Measurements from ENCODE around the gene SMC5. TPM values are rescaled to one million over a fixed set of nuclear protein-coding genes. Genes with fewer than 3 reads are reported as not detected.

The SMC5 gene
- total RNA-seq, 4 donors from 2014 or later = 20.2 to 86.1 (median 24.0) TPM

DNA sequence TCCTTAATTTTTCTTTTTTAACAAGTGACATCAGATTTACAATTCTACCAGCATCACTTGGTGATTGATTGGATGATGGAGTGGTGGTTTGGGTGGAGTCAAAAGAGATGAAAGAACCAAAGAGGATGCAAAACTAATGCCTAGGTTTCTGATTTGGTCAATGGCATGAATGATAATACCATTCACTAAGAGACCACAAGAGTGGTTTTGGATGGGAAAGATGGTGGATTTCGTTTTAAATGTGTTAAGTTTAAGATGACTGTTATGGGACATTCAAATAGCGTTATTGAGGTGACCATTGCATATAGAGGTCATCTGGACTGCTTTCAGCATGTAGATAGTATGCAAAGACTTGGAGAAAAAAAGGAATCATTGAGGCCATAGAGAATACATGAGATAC is 3.6 kb downstream of the SMC5 start:
- TF ChIP-seq POLR2AphosphoS5 (IDR thresholded peaks at IDR 0.05) (no peak), EP300 (IDR thresholded peaks at IDR 0.05; ENCODE audit: low read depth) (no peak), POLR2A (IDR thresholded peaks at IDR 0.05) (no peak)
- TF ChIP-seq, protein P1, sequence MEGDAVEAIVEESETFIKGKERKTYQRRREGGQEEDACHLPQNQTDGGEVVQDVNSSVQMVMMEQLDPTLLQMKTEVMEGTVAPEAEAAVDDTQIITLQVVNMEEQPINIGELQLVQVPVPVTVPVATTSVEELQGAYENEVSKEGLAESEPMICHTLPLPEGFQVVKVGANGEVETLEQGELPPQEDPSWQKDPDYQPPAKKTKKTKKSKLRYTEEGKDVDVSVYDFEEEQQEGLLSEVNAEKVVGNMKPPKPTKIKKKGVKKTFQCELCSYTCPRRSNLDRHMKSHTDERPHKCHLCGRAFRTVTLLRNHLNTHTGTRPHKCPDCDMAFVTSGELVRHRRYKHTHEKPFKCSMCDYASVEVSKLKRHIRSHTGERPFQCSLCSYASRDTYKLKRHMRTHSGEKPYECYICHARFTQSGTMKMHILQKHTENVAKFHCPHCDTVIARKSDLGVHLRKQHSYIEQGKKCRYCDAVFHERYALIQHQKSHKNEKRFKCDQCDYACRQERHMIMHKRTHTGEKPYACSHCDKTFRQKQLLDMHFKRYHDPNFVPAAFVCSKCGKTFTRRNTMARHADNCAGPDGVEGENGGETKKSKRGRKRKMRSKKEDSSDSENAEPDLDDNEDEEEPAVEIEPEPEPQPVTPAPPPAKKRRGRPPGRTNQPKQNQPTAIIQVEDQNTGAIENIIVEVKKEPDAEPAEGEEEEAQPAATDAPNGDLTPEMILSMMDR (IDR thresholded peaks at IDR 0.05) = no peak
- no peak for DNase-seq
- in situ Hi-C loops (cut with MboI; ENCODE audit: low pct_ligation_motif_present in 1 of 4, low pct_unique_long_range_greater_than_20kb in 1 of 4, low sequenced_read_pairs in 3 of 4) (no loop called here), intact Hi-C loops (cut with DNase I; ENCODE audit: low total_unique reads) (loop anchor here (5.0 kb wide), 1 partner anchor 1605 kb away; no protein-coding TSS in a partner anchor)
- peaks cover 0 to 21% (median 10%) of the 10 kb centered on the region in 4 donors for H3K36me3 ChIP-seq
- no peak overlapping the region for H3K4me3 ChIP-seq
- H3K9me3 ChIP-seq = no peaks in the 10 kb centered on the region
- peaks cover 11 to 41% (median 39%) of the 10 kb centered on the region in 4 donors for H3K4me1 ChIP-seq
- H3K27me3 ChIP-seq = no peaks in the 10 kb centered on the region
- H3K27ac ChIP-seq = peak overlapping the region in 1 of 4 donors; percentile 5
- 71 to 95% methylated on average over 2 of the region's 2 CpGs for WGBS, 2 donors (ENCODE audit: low coverage in 1 of 2)

DNA sequence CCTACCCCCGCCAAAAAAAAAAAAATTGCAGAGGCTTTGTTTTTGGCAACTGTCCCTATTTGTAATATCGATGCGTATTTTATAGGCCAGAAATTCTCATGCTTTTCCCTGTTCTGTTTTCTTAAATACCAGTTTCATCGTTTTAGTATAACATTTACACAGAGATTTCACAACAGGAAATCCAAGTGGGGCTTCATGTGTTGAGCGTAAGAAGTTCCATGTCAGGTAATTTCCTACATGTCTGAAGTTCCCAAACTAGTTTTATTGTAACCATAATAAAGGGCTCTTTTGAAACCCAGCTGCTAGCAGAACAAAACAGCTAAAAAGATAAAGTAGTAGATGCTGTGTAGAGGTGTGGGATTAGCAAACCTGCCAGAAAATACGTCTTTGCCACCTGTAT is 4.2 kb downstream of the SMC5 start:
- intact Hi-C loops (cut with DNase I; ENCODE audit: low total_unique reads) (loop anchor here (5.0 kb wide), 1 partner anchor 1606 kb away; no protein-coding TSS in a partner anchor), in situ Hi-C loops (cut with MboI; ENCODE audit: low pct_ligation_motif_present in 1 of 4, low pct_unique_long_range_greater_than_20kb in 1 of 4, low sequenced_read_pairs in 3 of 4) (no loop called here)
- H3K4me1 ChIP-seq = peaks cover 11 to 36% (median 33%) of the 10 kb centered on the region in 4 donors
- H3K36me3 ChIP-seq = peaks cover 0 to 22% (median 11%) of the 10 kb centered on the region in 4 donors
- DNase-seq = no peak
- H3K9me3 ChIP-seq = no peaks in the 10 kb centered on the region
- 36 to 47% methylated on average over 6 of the region's 6 CpGs for WGBS, 2 donors (ENCODE audit: low coverage in 1 of 2)
- TF ChIP-seq POLR2AphosphoS5 (IDR thresholded peaks at IDR 0.05) (no peak), EP300 (IDR thresholded peaks at IDR 0.05; ENCODE audit: low read depth) (no peak), POLR2A (IDR thresholded peaks at IDR 0.05) (no peak)
- TF ChIP-seq, protein P1 (IDR thresholded peaks at IDR 0.05) = no peak
- H3K27ac ChIP-seq = peak overlapping the region in 1 of 4 donors; percentile 5
- H3K27me3 ChIP-seq = no peaks in the 10 kb centered on the region
- H3K4me3 ChIP-seq = no peak overlapping the region

DNA sequence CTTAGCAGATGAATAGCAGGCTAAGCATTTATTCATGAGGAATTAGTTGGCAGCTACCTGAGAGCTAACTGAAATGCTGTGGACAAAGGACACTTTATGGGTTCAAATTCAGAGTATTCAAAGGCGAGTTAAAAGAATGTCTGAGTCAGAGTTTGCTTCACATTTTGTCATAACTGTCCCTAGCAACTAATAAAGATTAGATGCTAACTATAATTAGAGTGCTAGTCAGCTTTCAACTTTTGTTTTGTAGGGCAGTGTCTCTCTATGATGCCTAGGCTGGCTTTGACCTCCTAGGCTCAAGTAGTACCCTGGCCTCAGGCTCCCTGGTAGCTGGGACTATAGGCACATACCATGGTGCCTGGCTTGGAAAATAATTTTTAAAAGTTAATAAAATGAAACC is 4.6 kb downstream of the SMC5 start:
- Histone ChIP-seq H3K27ac (no peak overlapping the region), H3K4me1 (peaks cover 11 to 35% (median 30%) of the 10 kb centered on the region in 4 donors), H3K36me3 (peaks cover 0 to 26% (median 11%) of the 10 kb centered on the region in 4 donors), H3K27me3 (no peaks in the 10 kb centered on the region), H3K4me3 (no peak overlapping the region), H3K9me3 (no peaks in the 10 kb centered on the region)
- in situ Hi-C loops (cut with MboI; ENCODE audit: low pct_ligation_motif_present in 1 of 4, low pct_unique_long_range_greater_than_20kb in 1 of 4, low sequenced_read_pairs in 3 of 4) = no loop called here
- no peak for DNase-seq
- intact Hi-C loops (cut with DNase I; ENCODE audit: low total_unique reads) = loop anchor here (5.0 kb wide), 1 partner anchor 1606 kb away; no protein-coding TSS in a partner anchor
- 64 to 73% methylated on average over 1 of the region's 1 CpG for WGBS, 2 donors (ENCODE audit: low coverage in 1 of 2)
- no peak for TF ChIP-seq POLR2A (IDR thresholded peaks at IDR 0.05)
- TF ChIP-seq POLR2AphosphoS5 (IDR thresholded peaks at IDR 0.05) = no peak
- TF ChIP-seq, protein P1 (IDR thresholded peaks at IDR 0.05) = no peak
- TF ChIP-seq EP300 (IDR thresholded peaks at IDR 0.05; ENCODE audit: low read depth) = no peak

DNA sequence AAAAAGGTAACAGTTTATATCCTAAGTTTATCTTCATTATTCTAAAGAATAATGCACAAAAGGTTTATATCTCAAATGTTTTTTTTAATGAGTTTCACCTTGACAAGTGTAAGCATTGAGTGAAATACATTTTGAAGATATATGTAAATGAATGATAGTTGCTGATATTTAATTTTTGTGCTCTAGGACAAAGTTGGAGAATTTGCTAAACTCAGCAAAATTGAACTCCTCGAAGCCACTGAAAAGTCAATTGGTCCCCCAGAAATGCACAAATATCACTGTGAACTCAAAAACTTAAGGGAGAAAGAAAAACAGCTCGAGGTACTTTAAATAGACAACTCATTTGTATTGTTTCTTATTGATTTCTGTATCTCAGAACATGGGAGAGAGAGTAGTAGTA is 19.5 kb downstream of the SMC5 start:
- Histone ChIP-seq H3K4me3 (no peak overlapping the region), H3K27ac (no peak overlapping the region), H3K9me3 (no peaks in the 10 kb centered on the region), H3K27me3 (no peaks in the 10 kb centered on the region), H3K4me1 (no peaks in the 10 kb centered on the region), H3K36me3 (peaks cover 0 to 52% (median 19%) of the 10 kb centered on the region in 4 donors)
- no peak for TF ChIP-seq EP300 (IDR thresholded peaks at IDR 0.05; ENCODE audit: low read depth)
- TF ChIP-seq, protein P1 (IDR thresholded peaks at IDR 0.05) = no peak
- no peak for TF ChIP-seq POLR2A (IDR thresholded peaks at IDR 0.05)
- no peak for TF ChIP-seq POLR2AphosphoS5 (IDR thresholded peaks at IDR 0.05)
- in situ Hi-C loops (cut with MboI; ENCODE audit: low pct_ligation_motif_present in 1 of 4, low pct_unique_long_range_greater_than_20kb in 1 of 4, low sequenced_read_pairs in 3 of 4) = no loop called here
- no peak for DNase-seq
- intact Hi-C loops (cut with DNase I; ENCODE audit: low total_unique reads) = no loop called here
- 86 to 89% methylated on average over 2 of the region's 2 CpGs for WGBS, 2 donors (ENCODE audit: low coverage in 1 of 2)

Data from transverse colon (tissue), 4 donors.